Measurements from ENCODE around the gene TEX22.

DNA sequence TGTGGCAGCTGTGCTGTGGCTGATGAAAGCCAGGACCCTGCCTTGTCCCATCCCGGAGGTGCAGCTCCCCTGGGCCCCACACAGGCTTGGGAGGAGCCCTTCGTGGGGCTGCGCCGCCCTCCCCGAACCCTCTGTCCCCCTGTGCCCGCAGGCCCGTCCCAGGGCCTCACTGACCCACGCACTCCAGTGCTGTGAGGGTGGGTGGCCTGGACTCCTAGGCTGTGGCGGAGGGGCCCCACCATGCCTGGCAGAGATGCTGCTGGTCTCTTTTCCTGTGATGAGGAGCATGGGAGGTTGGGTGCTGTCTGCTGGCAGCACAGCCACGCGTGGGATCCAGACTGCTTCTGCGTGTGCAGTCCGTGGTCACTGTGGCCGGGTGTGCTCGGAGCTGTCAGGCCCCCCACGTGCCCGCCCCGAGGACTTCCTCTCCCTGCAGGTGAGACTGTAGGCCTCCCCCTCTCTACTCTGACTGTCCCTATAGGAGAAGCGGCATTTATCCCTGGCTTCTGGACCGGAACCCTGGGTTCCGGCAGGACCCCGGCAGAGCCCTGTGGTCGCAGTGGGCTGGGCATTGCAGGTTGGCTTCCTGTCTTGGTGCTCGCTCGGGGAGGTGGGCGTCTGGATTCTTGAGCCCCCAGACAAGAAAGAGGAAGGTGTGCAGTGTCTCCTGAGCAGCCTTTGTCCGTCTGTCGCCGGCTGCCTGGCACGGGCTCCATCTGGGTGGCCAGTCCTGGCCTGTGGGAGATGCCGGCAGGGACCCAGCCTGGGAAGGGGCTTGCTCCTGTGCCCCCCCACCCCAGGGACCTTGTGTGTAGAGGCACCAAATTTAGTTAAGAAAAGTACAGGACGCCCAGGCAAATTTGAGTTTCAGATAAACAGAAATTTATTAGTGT lies 23.6 kb downstream of the TEX22 start:
- TF ChIP-seq CREB1 (IDR thresholded peaks at IDR 0.05; ENCODE audit: low read depth) (no peak), ZBTB7A (IDR thresholded peaks at IDR 0.05; ENCODE audit: low read depth) (no peak), EP300 (IDR thresholded peaks at IDR 0.05; ENCODE audit: borderline replicate concordance) (no peak), MAX (IDR thresholded peaks at IDR 0.05) (no peak), TEAD4 (IDR thresholded peaks at IDR 0.05) (no peak)
